Mesendoderm (in vitro differentiated cells): ENCODE results near the gene CADM1.

Experiments
- DNase-seq: peaks from one replicate; pipeline ENCODE4 v3.0.0; 2013
- H2AK5ac ChIP-seq: 2 replicates; pipeline ENCODE4 v1.6.1; 2013; ENCODE audit warnings: low read length, inconsistent platforms
- H2BK120ac ChIP-seq: 2 replicates; pipeline ENCODE4 v1.6.1; 2013; ENCODE audit warnings: low read depth, mild to moderate bottlenecking, low read length, moderate library complexity, mixed read lengths
- H2BK15ac ChIP-seq: replicated peaks from 2 replicates; pipeline ENCODE4 v1.6.1; 2013; ENCODE audit warnings: low read depth, mild to moderate bottlenecking, moderate library complexity
- H2BK5ac ChIP-seq: 2 replicates; pipeline ENCODE4 v1.6.1; 2013; ENCODE audit warnings: low read length, inconsistent platforms
- H3K18ac ChIP-seq: 2 replicates; pipeline ENCODE4 v1.6.1; 2013; ENCODE audit warnings: mild to moderate bottlenecking, low read length, mixed read lengths
- H3K23ac ChIP-seq: one replicate; pipeline ENCODE4 v1.6.1; 2013; ENCODE audit warnings: low read length
- H3K27ac ChIP-seq: 2 replicates; pipeline ENCODE4 v1.5.1; 2013; ENCODE audit warnings: low read depth, mild to moderate bottlenecking, inconsistent platforms, low read length, moderate library complexity
- H3K27me3 ChIP-seq: 2 replicates; pipeline ENCODE4 v1.6.1; 2013; ENCODE audit warnings: low read length, control low read depth, mild to moderate bottlenecking, inconsistent platforms; ENCODE audit not compliant: insufficient read depth, poor library complexity
- H3K36me3 ChIP-seq: 2 replicates; pipeline ENCODE4 v1.6.1; 2013; ENCODE audit warnings: low read length, inconsistent platforms; ENCODE audit not compliant: control insufficient read depth, insufficient read depth
- H3K4ac ChIP-seq: one replicate; pipeline ENCODE4 v1.6.1; 2013; ENCODE audit warnings: low read depth, mild to moderate bottlenecking, low read length, moderate library complexity
- H3K4me1 ChIP-seq: 2 replicates; pipeline ENCODE4 v1.6.1; 2013; ENCODE audit warnings: low read depth, low read length, inconsistent platforms; ENCODE audit not compliant: control insufficient read depth
- H3K4me2 ChIP-seq: 2 replicates; pipeline ENCODE4 v1.6.1; 2013; ENCODE audit warnings: low read length
- H3K4me3 ChIP-seq: 2 replicates; pipeline ENCODE4 v1.5.1; 2013; ENCODE audit warnings: mild to moderate bottlenecking, low read length
- H3K56ac ChIP-seq: one replicate; pipeline ENCODE4 v1.6.1; 2013; ENCODE audit warnings: low read length
- H3K79me1 ChIP-seq: 2 replicates; pipeline ENCODE4 v1.6.1; 2013; ENCODE audit warnings: low read length, inconsistent platforms
- H3K79me2 ChIP-seq: 2 replicates; pipeline ENCODE4 v1.6.1; 2013; ENCODE audit warnings: mild to moderate bottlenecking, low read length; ENCODE audit not compliant: control insufficient read depth, insufficient read depth
- H3K9ac ChIP-seq: 2 replicates; pipeline ENCODE4 v1.6.1; 2013; ENCODE audit warnings: low read length, inconsistent platforms
- H4K5ac ChIP-seq: one replicate; pipeline ENCODE4 v1.6.1; 2013; ENCODE audit warnings: low read length
- H4K8ac ChIP-seq: one replicate; pipeline ENCODE4 v1.6.1; 2013; ENCODE audit warnings: low read depth, mild to moderate bottlenecking, control low read depth, low read length, moderate library complexity
- WGBS: extraction: QIAGEN DNeasy Blood & Tissue Kit; methylation state at CpG from one replicate; pipeline ENCODE4 v1.1.7; 2013; ENCODE audit warnings: low lambda C conversion rate, missing lambda C conversion rate; ENCODE audit not compliant: insufficient coverage; ENCODE audit errors: extremely low coverage; 5-methylcytosine and 5-hydroxymethylcytosine counted together

Gene CADM1

GRCh38 chr11:115321605-115322289 is 182.5 kb downstream of the CADM1 start:
- H3K79me2 ChIP-seq = no peaks in the 10 kb centered on the region
- H3K79me1 ChIP-seq = no peaks in the 10 kb centered on the region
- no peak overlapping the region for H4K5ac ChIP-seq
- no peaks in the 10 kb centered on the region for H3K4me1 ChIP-seq
- H3K4ac ChIP-seq = no peak overlapping the region
- H3K4me2 ChIP-seq = no peak overlapping the region
- no peak overlapping the region for H2AK5ac ChIP-seq
- DNase-seq = no peak
- H2BK15ac ChIP-seq = no peak overlapping the region
- H3K4me3 ChIP-seq = no peak overlapping the region
- H3K27ac ChIP-seq = no peak overlapping the region
- no CpG with 5 or more reads among the region's 6 CpGs for WGBS
- no peak overlapping the region for H3K18ac ChIP-seq
- no peaks in the 10 kb centered on the region for H3K27me3 ChIP-seq
- H2BK120ac ChIP-seq = no peak overlapping the region
- H3K36me3 ChIP-seq = no peaks in the 10 kb centered on the region
- no peak overlapping the region for H3K56ac ChIP-seq
- H3K23ac ChIP-seq = no peak overlapping the region
- H4K8ac ChIP-seq = no peak overlapping the region
- H2BK5ac ChIP-seq = no peak overlapping the region
- H3K9ac ChIP-seq = no peak overlapping the region

GRCh38 chr11:115317277-115318185 is 186.7 kb downstream of the CADM1 start:
- WGBS = no CpG with 5 or more reads among the region's 6 CpGs

GRCh38 chr11:115316696-115317095 is 187.5 kb downstream of the CADM1 start:
- Histone ChIP-seq H3K4ac (no peak overlapping the region), H3K23ac (no peak overlapping the region), H3K27me3 (no peaks in the 10 kb centered on the region), H2BK5ac (no peak overlapping the region), H4K5ac (no peak overlapping the region), H2BK15ac (no peak overlapping the region), H3K4me1 (no peaks in the 10 kb centered on the region), H2AK5ac (no peak overlapping the region), H3K79me1 (no peaks in the 10 kb centered on the region), H3K36me3 (no peaks in the 10 kb centered on the region), H3K18ac (no peak overlapping the region), H3K27ac (no peak overlapping the region), H4K8ac (no peak overlapping the region), H3K56ac (no peak overlapping the region), H3K9ac (no peak overlapping the region), H3K4me2 (no peak overlapping the region), H2BK120ac (no peak overlapping the region), H3K79me2 (no peaks in the 10 kb centered on the region), H3K4me3 (no peak overlapping the region)
- no peak for DNase-seq
- no CpG with 5 or more reads among the region's 5 CpGs for WGBS

More at GRCh38 chr11:115317277-115318185, 186.7 kb downstream of the CADM1 start:
- Histone ChIP-seq H3K9ac (no peak overlapping the region), H3K4me2 (no peak overlapping the region), H4K8ac (no peak overlapping the region), H2BK15ac (no peak overlapping the region), H3K23ac (no peak overlapping the region), H3K18ac (no peak overlapping the region), H3K4me1 (no peaks in the 10 kb centered on the region), H4K5ac (no peak overlapping the region), H2BK120ac (no peak overlapping the region), H3K4ac (no peak overlapping the region), H3K36me3 (no peaks in the 10 kb centered on the region), H3K56ac (no peak overlapping the region), H3K4me3 (no peak overlapping the region), H3K79me1 (no peaks in the 10 kb centered on the region), H3K27ac (no peak overlapping the region), H3K27me3 (no peaks in the 10 kb centered on the region), H3K79me2 (no peaks in the 10 kb centered on the region), H2AK5ac (no peak overlapping the region), H2BK5ac (no peak overlapping the region)
- peak; percentile 26 for DNase-seq

GRCh38 chr11:115314330-115314920 is 189.8 kb downstream of the CADM1 start:
- Histone ChIP-seq H3K23ac (no peak overlapping the region), H3K9ac (no peak overlapping the region), H3K36me3 (no peaks in the 10 kb centered on the region), H3K79me2 (no peaks in the 10 kb centered on the region), H3K18ac (no peak overlapping the region), H4K5ac (no peak overlapping the region), H3K27ac (no peak overlapping the region), H2BK15ac (no peak overlapping the region), H3K79me1 (no peaks in the 10 kb centered on the region), H2AK5ac (no peak overlapping the region), H2BK120ac (no peak overlapping the region), H3K4ac (no peak overlapping the region), H3K4me3 (no peak overlapping the region), H3K56ac (no peak overlapping the region), H3K27me3 (no peaks in the 10 kb centered on the region), H3K4me2 (no peak overlapping the region), H2BK5ac (no peak overlapping the region), H4K8ac (no peak overlapping the region), H3K4me1 (no peaks in the 10 kb centered on the region)
- DNase-seq = no peak
- no CpG with 5 or more reads among the region's 3 CpGs for WGBS

- Histone ChIP-seq H3K9ac (no peak overlapping the region), H4K8ac (no peak overlapping the region), H3K36me3 (no peaks in the 10 kb centered on the region), H3K23ac (no peak overlapping the region), H3K27ac (no peak overlapping the region), H3K4ac (no peak overlapping the region), H3K4me1 (no peaks in the 10 kb centered on the region), H3K79me1 (no peaks in the 10 kb centered on the region), H3K79me2 (no peaks in the 10 kb centered on the region), H3K18ac (no peak overlapping the region), H3K4me3 (no peak overlapping the region), H2BK120ac (no peak overlapping the region), H2BK15ac (no peak overlapping the region), H2BK5ac (no peak overlapping the region), H2AK5ac (no peak overlapping the region), H3K56ac (no peak overlapping the region), H3K27me3 (no peaks in the 10 kb centered on the region), H3K4me2 (no peak overlapping the region), H4K5ac (no peak overlapping the region)
- DNase-seq = no peak
- WGBS = no CpG with 5 or more reads among the region's 2 CpGs
Observed at GRCh38 chr11:115313224-115313838, 190.9 kb downstream of the CADM1 start.
